Measurements from ENCODE around the gene C1QTNF5. TPM values are rescaled to one million over a fixed set of nuclear protein-coding genes. Genes with fewer than 3 reads are reported as not detected.

Gene C1QTNF5
- total RNA-seq, 1 donor from 2014 or later, result 47.6 TPM

DNA sequence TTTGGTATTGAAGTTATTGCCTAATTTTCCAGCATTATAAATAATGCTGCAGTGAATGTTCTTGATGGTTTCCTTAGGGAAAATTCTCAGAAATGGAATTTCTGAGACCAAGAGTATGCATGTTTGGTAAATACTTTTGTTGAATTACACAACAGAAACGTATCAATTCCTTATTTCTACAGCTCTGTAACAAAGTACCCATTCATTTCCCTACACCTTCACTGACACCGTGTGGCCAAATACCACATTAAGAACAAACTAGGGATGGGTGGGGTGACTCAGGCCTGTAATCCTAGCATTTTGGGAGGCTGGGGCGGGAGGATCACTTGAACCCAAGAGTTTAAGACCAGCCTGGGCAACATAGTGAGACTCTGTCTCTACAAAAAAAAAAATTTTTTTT, 45.5 kb downstream of the C1QTNF5 start:
- intact Hi-C loops (cut with DNase I), result no loop called here
- no peak overlapping the region for H3K4me3 ChIP-seq
- no peak for TF ChIP-seq CTCF (IDR thresholded peaks at IDR 0.05)
- H3K4me1 ChIP-seq, result no peaks in the 10 kb centered on the region
- no peak for ATAC-seq
- DNase-seq, result no peak
- no peak overlapping the region for H3K27ac ChIP-seq
- peaks cover 49% of the 10 kb centered on the region for H3K36me3 ChIP-seq
- no peaks in the 10 kb centered on the region for H3K9me3 ChIP-seq
- no peaks in the 10 kb centered on the region for H3K27me3 ChIP-seq

GRCh38 chr11:119293461-119293860, 47.2 kb downstream of the C1QTNF5 start:
- no peak for ATAC-seq
- Histone ChIP-seq H3K27me3 (no peaks in the 10 kb centered on the region), H3K4me3 (no peak overlapping the region), H3K4me1 (no peaks in the 10 kb centered on the region), H3K27ac (no peak overlapping the region), H3K9me3 (no peaks in the 10 kb centered on the region), H3K36me3 (peaks cover 46% of the 10 kb centered on the region)
- no peak for DNase-seq
- TF ChIP-seq CTCF (IDR thresholded peaks at IDR 0.05), result no peak
- intact Hi-C loops (cut with DNase I), result no loop called here

- DNase-seq, result no peak
- no peaks in the 10 kb centered on the region for H3K4me1 ChIP-seq
- peaks cover 54% of the 10 kb centered on the region for H3K36me3 ChIP-seq
- no peak overlapping the region for H3K4me3 ChIP-seq
- no peak for ATAC-seq
- no peak for TF ChIP-seq CTCF (IDR thresholded peaks at IDR 0.05)
- intact Hi-C loops (cut with DNase I), result no loop called here
- H3K9me3 ChIP-seq, result no peaks in the 10 kb centered on the region
- H3K27me3 ChIP-seq, result no peaks in the 10 kb centered on the region
- H3K27ac ChIP-seq, result no peak overlapping the region
Observed at GRCh38 chr11:119290894-119291497, 49.7 kb downstream of the C1QTNF5 start.

Small RNA genes within 50 kb of the gene (microRNA-seq; reads per million reads assigned to microRNA genes)
- not detected for gene MIR6756 (ENCODE audit: borderline microRNAs expressed)

Other genes with a start within 250 kb of the C1QTNF5 start
- gene DPAGT1, start 239.0 kb downstream of the C1QTNF5 start, total RNA-seq, result 38.4 TPM
- gene C2CD2L, start 233.5 kb downstream of the C1QTNF5 start, total RNA-seq, result 20.3 TPM
- 25.2 TPM for gene HINFP, start 219.3 kb downstream of the C1QTNF5 start, total RNA-seq
- gene ABCG4, start 191.8 kb downstream of the C1QTNF5 start, total RNA-seq, result 0.14 TPM
- 17.7 TPM for gene NLRX1, start 172.2 kb downstream of the C1QTNF5 start, total RNA-seq
- gene NHERF4, start 155.4 kb downstream of the C1QTNF5 start, total RNA-seq, result 0.81 TPM
- 30.0 TPM for gene CBL, start 134.5 kb downstream of the C1QTNF5 start, total RNA-seq
- 134 TPM for gene MCAM, start 23.8 kb downstream of the C1QTNF5 start, total RNA-seq
- 23.2 TPM for gene RNF26, start 6.4 kb downstream of the C1QTNF5 start, total RNA-seq
- not detected for gene MFRP, start 5.8 kb upstream of the C1QTNF5 start, total RNA-seq
- 3.0 TPM for gene USP2, start 40.8 kb upstream of the C1QTNF5 start, total RNA-seq
- gene THY1, start 82.3 kb upstream of the C1QTNF5 start, total RNA-seq, result 7.8 TPM

Measured in upper lobe of right lung (tissue), 1 donor.